Smooth muscle cell (in vitro differentiated cells): ENCODE measurements around the gene CDH2. TPM values are rescaled to one million over a fixed set of nuclear protein-coding genes. Genes with fewer than 3 reads are reported as not detected.

Experiments
- DNase-seq: peaks from one replicate; lab custom pipeline; 2025; ENCODE audit not compliant: unreplicated experiment; lab: John Stamatoyannopoulos, UW
- H2AFZ ChIP-seq: fragments of 200-600 bp; sonication (generic); 2 replicates; pipeline ENCODE4 v1.6.0; 2016; ENCODE audit warnings: antibody characterized with exemption, low read depth, mild to moderate bottlenecking
- H3F3A ChIP-seq: fragments of 200-600 bp; sonication (generic); 2 replicates; pipeline ENCODE4 v1.6.0; 2017; ENCODE audit warnings: antibody characterized with exemption, low read depth
- H3K27ac ChIP-seq: fragments of 200-600 bp; sonication (generic); 2 replicates; pipeline ENCODE4 v1.5.1; 2016; ENCODE audit warnings: low read depth, mild to moderate bottlenecking
- H3K27me3 ChIP-seq: fragments of 200-600 bp; sonication (generic); 2 replicates; pipeline ENCODE4 v1.6.1; 2016; ENCODE audit warnings: low read depth, mild to moderate bottlenecking
- H3K36me3 ChIP-seq: fragments of 200-600 bp; sonication (generic); 2 replicates; pipeline ENCODE4 v1.5.1; 2016; ENCODE audit warnings: low read depth
- H3K4me1 ChIP-seq: fragments of 200-600 bp; sonication (generic); 2 replicates; pipeline ENCODE4 v1.5.1; 2016; ENCODE audit warnings: low read depth
- H3K4me2 ChIP-seq: fragments of 200-600 bp; sonication (generic); 2 replicates; pipeline ENCODE4 v1.6.0; 2016; ENCODE audit warnings: mild to moderate bottlenecking
- H3K4me3 ChIP-seq: fragments of 200-600 bp; sonication (generic); 2 replicates; pipeline ENCODE4 v1.5.1; 2016; ENCODE audit warnings: mild to moderate bottlenecking
- H3K79me2 ChIP-seq: fragments of 200-600 bp; sonication (generic); 2 replicates; pipeline ENCODE4 v1.6.0; 2016; ENCODE audit warnings: low read depth, mild to moderate bottlenecking
- H3K9ac ChIP-seq: fragments of 200-600 bp; sonication (generic); 2 replicates; pipeline ENCODE4 v1.6.0; 2016; ENCODE audit warnings: low read depth
- H3K9me3 ChIP-seq: fragments of 200-600 bp; sonication (generic); replicated peaks from 2 replicates; pipeline ENCODE4 v1.5.1; 2016; ENCODE audit warnings: low read depth
- H4K20me1 ChIP-seq: fragments of 200-600 bp; sonication (generic); 2 replicates; pipeline ENCODE4 v1.6.0; 2016; ENCODE audit warnings: low read depth
- CTCF ChIP-seq: fragments of 200-600 bp; sonication (generic); IDR thresholded peaks from 2 replicates; pipeline ENCODE4 v1.5.1; 2017; ENCODE audit warnings: borderline replicate concordance, mild to moderate bottlenecking, antibody characterized with exemption; ENCODE audit not compliant: insufficient read depth, poor library complexity, severe bottlenecking
- WGBS: methylation state at CpG from one replicate; pipeline ENCODE4 v1.1.7; 2016; ENCODE audit warnings: low lambda C conversion rate; 5-methylcytosine and 5-hydroxymethylcytosine counted together
- polyA plus RNA-seq: library from polyadenylated mRNA; unstranded; fragments of >200 nt; fragmentation: Nextera tagmentation; extraction: Ambion mirVana; gene quantifications from 2 replicates; pipeline ENCODE4 v1.2.1, GENCODE V29; 2016
- total RNA-seq: library from RNA; depleted of rRNA; stranded (reverse); fragments of >200 nt; gene quantifications from 2 replicates; pipeline ENCODE4 v1.2.3, GENCODE V29; 2014

The CDH2 gene
- total and polyA plus RNA-seq, 2 experiments from 2014 or later = 132 to 251 TPM

- TF ChIP-seq CTCF = no peak
- peak overlapping the region; percentile 100 for H3K27ac ChIP-seq
- no peaks in the 10 kb centered on the region for H3K9me3 ChIP-seq
- H3F3A ChIP-seq = peaks cover 20% of the 10 kb centered on the region
- H3K79me2 ChIP-seq = peaks cover 67% of the 10 kb centered on the region
- 44% methylated on average over 2 of the region's 2 CpGs for WGBS
- H3K4me2 ChIP-seq = peak overlapping the region; percentile 49
- no peak overlapping the region for H3K4me3 ChIP-seq
- no peaks in the 10 kb centered on the region for H3K27me3 ChIP-seq
- H4K20me1 ChIP-seq = no peaks in the 10 kb centered on the region
- H3K36me3 ChIP-seq = peaks cover 5% of the 10 kb centered on the region
- H2AFZ ChIP-seq = no peak overlapping the region
- H3K4me1 ChIP-seq = peaks cover 43% of the 10 kb centered on the region
- peak overlapping the region; percentile 96 for H3K9ac ChIP-seq
- DNase-seq = no peak
These were observed 113.0 kb downstream of the CDH2 start for GRCh38 chr18:28063926-28064325.

GRCh38 chr18:28063271-28063761 lies 113.6 kb downstream of the CDH2 start:
- H3K27me3 ChIP-seq = no peaks in the 10 kb centered on the region
- H3K4me2 ChIP-seq = peak overlapping the region; percentile 49
- peaks cover 5% of the 10 kb centered on the region for H3K36me3 ChIP-seq
- no peaks in the 10 kb centered on the region for H3K9me3 ChIP-seq
- 0% methylated on average over 2 of the region's 2 CpGs for WGBS
- no peak for TF ChIP-seq CTCF
- peaks cover 43% of the 10 kb centered on the region for H3K4me1 ChIP-seq
- H3K9ac ChIP-seq = peak overlapping the region; percentile 96
- no peak overlapping the region for H2AFZ ChIP-seq
- peaks cover 67% of the 10 kb centered on the region for H3K79me2 ChIP-seq
- no peaks in the 10 kb centered on the region for H4K20me1 ChIP-seq
- no peak for DNase-seq
- no peak overlapping the region for H3K4me3 ChIP-seq
- H3K27ac ChIP-seq = peak overlapping the region; percentile 100
- peaks cover 20% of the 10 kb centered on the region for H3F3A ChIP-seq

GRCh38 chr18:28062443-28062842 lies 114.5 kb downstream of the CDH2 start:
- Histone ChIP-seq H4K20me1 (no peaks in the 10 kb centered on the region), H3K9me3 (no peaks in the 10 kb centered on the region), H3K4me2 (peak overlapping the region; percentile 49), H3K9ac (peak overlapping the region; percentile 96), H3K27me3 (no peaks in the 10 kb centered on the region), H3F3A (peaks cover 20% of the 10 kb centered on the region), H3K4me3 (no peak overlapping the region), H2AFZ (no peak overlapping the region), H3K79me2 (peaks cover 66% of the 10 kb centered on the region), H3K4me1 (peaks cover 43% of the 10 kb centered on the region), H3K36me3 (peaks cover 2% of the 10 kb centered on the region), H3K27ac (peak overlapping the region; percentile 100)
- TF ChIP-seq CTCF = no peak
- DNase-seq = no peak
- 58% methylated on average over 4 of the region's 4 CpGs for WGBS

- H3K79me2 ChIP-seq = peaks cover 76% of the 10 kb centered on the region
- no peak overlapping the region for H3K4me2 ChIP-seq
- no peaks in the 10 kb centered on the region for H3K9me3 ChIP-seq
- no peaks in the 10 kb centered on the region for H3K36me3 ChIP-seq
- TF ChIP-seq CTCF = no peak
- WGBS = 97% methylated on average over 3 of the region's 3 CpGs
- H3K4me1 ChIP-seq = peaks cover 24% of the 10 kb centered on the region
- DNase-seq = no peak
- H3K27me3 ChIP-seq = no peaks in the 10 kb centered on the region
- no peak overlapping the region for H2AFZ ChIP-seq
- no peak overlapping the region for H3K4me3 ChIP-seq
- peaks cover 17% of the 10 kb centered on the region for H3F3A ChIP-seq
- H4K20me1 ChIP-seq = no peaks in the 10 kb centered on the region
- H3K27ac ChIP-seq = peak overlapping the region; percentile 19
- H3K9ac ChIP-seq = no peak overlapping the region
These were observed 117.1 kb downstream of the CDH2 start for GRCh38 chr18:28059861-28060260.
